B cell (primary cell): ENCODE measurements around the gene PIM2. TPM values are rescaled to one million over a fixed set of nuclear protein-coding genes. Genes with fewer than 3 reads are reported as not detected.

ENCODE experiments used
- ATAC-seq: fragments of 200-7000 bp; cut with Tn5 transposase; one replicate; pipeline ENCODE4 v1.10.0; 2021; ENCODE audit warnings: low read depth, mild to moderate bottlenecking, moderate number of reproducible peaks, moderate library complexity
- CTCF ChIA-PET: fragments of 350-600 bp; sonication (Branson Sonifier 250); formaldehyde crosslinking; loops from one replicate; lab custom pipeline; 2021; ENCODE audit warnings: antibody characterized with exemption, inconsistent platforms; lab: Charles Lee
- POLR2A ChIA-PET: fragments of 350-600 bp; sonication (Branson Sonifier 250); formaldehyde crosslinking; loops from one replicate; lab custom pipeline; 2021; ENCODE audit warnings: antibody characterized with exemption; lab: Charles Lee
- DNase-seq: peaks from one replicate; pipeline ENCODE4 v3.0.0; 2013
- H2AFZ ChIP-seq: 2 replicates; pipeline ENCODE4 v1.6.1; 2012; ENCODE audit warnings: mild to moderate bottlenecking, low read depth, low read length; ENCODE audit not compliant: insufficient read depth, poor library complexity, severe bottlenecking
- H3K27ac ChIP-seq, 2 donors: 1 replicate in 1 of 2; 2 replicates in 1 of 2; pipeline ENCODE4 v1.5.1; 2012 to 2013; ENCODE audit warnings: low read length in 2 of 2, mild to moderate bottlenecking in 2 of 2, moderate library complexity in 1 of 2
- H3K27me3 ChIP-seq, 4 experiments: fragments of 200-600 bp in 1 of 4; sonication (generic) in 1 of 4; replicated peaks in 1 of 4; 1 replicate in 2 of 4; 2 replicates in 2 of 4; pipeline versions ENCODE4 v1.6.1 to v1.7.0; 2013 to 2016; ENCODE audit warnings: low read length in 3 of 4, mild to moderate bottlenecking in 2 of 4, mixed read lengths in 1 of 4, moderate library complexity in 1 of 4; ENCODE audit not compliant: insufficient read depth in 4 of 4, control insufficient read depth in 3 of 4; ENCODE audit errors: control extremely low read depth in 1 of 4
- H3K36me3 ChIP-seq, 2 experiments: replicated peaks in 1 of 2; 1 replicate in 1 of 2; 2 replicates in 1 of 2; pipeline versions ENCODE4 v1.6.1 to v1.7.1; 2013; ENCODE audit warnings: low read length in 1 of 2; ENCODE audit not compliant: insufficient read depth in 2 of 2, control insufficient read depth in 1 of 2; ENCODE audit errors: control extremely low read depth in 1 of 2, extremely low read depth in 1 of 2
- H3K4me1 ChIP-seq, 2 donors: fragments of 200-600 bp in 1 of 2; sonication (generic) in 1 of 2; 1 replicate in 1 of 2; 2 replicates in 1 of 2; pipeline versions ENCODE4 v1.5.1 to v1.6.1; 2013 to 2017; ENCODE audit warnings: low read length in 2 of 2; ENCODE audit not compliant: control insufficient read depth in 2 of 2, insufficient read depth in 2 of 2
- H3K4me2 ChIP-seq: replicated peaks from 2 replicates; pipeline ENCODE3; 2012; ENCODE audit warnings: mild to moderate bottlenecking, low read depth, low read length; ENCODE audit not compliant: poor library complexity, severe bottlenecking
- H3K4me3 ChIP-seq, 5 experiments: fragments of 200-600 bp in 1 of 5; sonication (generic) in 1 of 5; 1 replicate in 3 of 5; 2 replicates in 2 of 5; pipeline versions ENCODE4 v1.5.1 to v1.7.0; 2011 to 2016; ENCODE audit warnings: low read length in 4 of 5, mild to moderate bottlenecking in 4 of 5, low read depth in 2 of 5, control low read depth in 1 of 5, moderate library complexity in 1 of 5; ENCODE audit not compliant: insufficient read depth in 1 of 5; ENCODE audit errors: control extremely low read depth in 1 of 5, extremely low read depth in 1 of 5
- H3K79me2 ChIP-seq: fragments of 200-600 bp; sonication (generic); one replicate; pipeline ENCODE4 v1.6.0; 2016; ENCODE audit warnings: low read length; ENCODE audit not compliant: control insufficient read depth, insufficient read depth
- H3K9ac ChIP-seq: fragments of 200-600 bp; sonication (generic); 2 replicates; pipeline ENCODE4 v1.6.1; 2017; ENCODE audit warnings: mild to moderate bottlenecking, low read length, moderate library complexity
- H3K9me3 ChIP-seq, 3 donors: one replicate each; pipeline versions ENCODE4 v1.6.1 to v1.7.1; 2013; ENCODE audit warnings: low read length in 2 of 3; ENCODE audit not compliant: control insufficient read depth in 2 of 3, insufficient read depth in 1 of 3; ENCODE audit errors: control extremely low read depth in 1 of 3
- H4K20me1 ChIP-seq: 2 replicates; pipeline ENCODE4 v1.6.0; 2012; ENCODE audit warnings: mild to moderate bottlenecking, low read length; ENCODE audit not compliant: insufficient read depth, control insufficient read depth, poor library complexity, severe bottlenecking
- H3K27ac Mint-ChIP-seq: one replicate; pipeline ENCODE4 v1.8.0; 2021; ENCODE audit warnings: mixed read lengths
- H3K27me3 Mint-ChIP-seq: one replicate; pipeline ENCODE4 v1.8.0; 2021; ENCODE audit warnings: mixed read lengths
- H3K4me1 Mint-ChIP-seq: one replicate; pipeline ENCODE4 v1.8.0; 2021; ENCODE audit warnings: mixed read lengths
- H3K4me3 Mint-ChIP-seq: one replicate; pipeline ENCODE4 v1.8.0; 2021; ENCODE audit warnings: mixed read lengths
- H3K9me3 Mint-ChIP-seq: one replicate; pipeline ENCODE4 v1.8.0; 2022; ENCODE audit warnings: mixed read lengths; ENCODE audit not compliant: insufficient read depth
- EZH2 ChIP-seq: IDR thresholded peaks from 2 replicates; pipeline ENCODE4 v1.6.1; 2012; ENCODE audit warnings: borderline replicate concordance, low read depth, mild to moderate bottlenecking, moderate library complexity, low read length; ENCODE audit not compliant: insufficient read depth, poor library complexity, severe bottlenecking
- WGBS: methylation state at CpG from one replicate; pipeline ENCODE4 v1.1.5; 2013; ENCODE audit warnings: missing lambda C conversion rate; ENCODE audit not compliant: insufficient coverage; 5-methylcytosine and 5-hydroxymethylcytosine counted together
- intact Hi-C: fragments of 100-400 bp; cut with micrococcal nuclease; formaldehyde crosslinking; loops from one replicate; pipeline ENCODE4 v1.10.0; 2022
- polyA plus RNA-seq: library from polyadenylated mRNA; depleted of rRNA; stranded (reverse); fragments of >200 nt; gene quantifications from 2 replicates; pipeline ENCODE4 v1.2.3, GENCODE V29; 2012
- total RNA-seq, 2 donors: library from RNA; stranded (reverse); fragments of 120-200 nt in 1 of 2; gene quantifications; 1 replicate in 1 of 2; 2 replicates in 1 of 2; pipeline versions ENCODE4 v1.2.3 to v1.2.4, GENCODE V29; 2013 to 2022
- TF ChIP-seq, protein P1 (sequence below): fragments of 200-600 bp; IDR thresholded peaks from one replicate; pipeline ENCODE4 v1.8.0; 2022; ENCODE audit warnings: antibody characterized with exemption, mild to moderate bottlenecking

The PIM2 gene
- total and polyA plus RNA-seq, 2 donors (not counting 1 experiment from before 2014, with no cell fraction given): 276 to 315 TPM

DNA sequence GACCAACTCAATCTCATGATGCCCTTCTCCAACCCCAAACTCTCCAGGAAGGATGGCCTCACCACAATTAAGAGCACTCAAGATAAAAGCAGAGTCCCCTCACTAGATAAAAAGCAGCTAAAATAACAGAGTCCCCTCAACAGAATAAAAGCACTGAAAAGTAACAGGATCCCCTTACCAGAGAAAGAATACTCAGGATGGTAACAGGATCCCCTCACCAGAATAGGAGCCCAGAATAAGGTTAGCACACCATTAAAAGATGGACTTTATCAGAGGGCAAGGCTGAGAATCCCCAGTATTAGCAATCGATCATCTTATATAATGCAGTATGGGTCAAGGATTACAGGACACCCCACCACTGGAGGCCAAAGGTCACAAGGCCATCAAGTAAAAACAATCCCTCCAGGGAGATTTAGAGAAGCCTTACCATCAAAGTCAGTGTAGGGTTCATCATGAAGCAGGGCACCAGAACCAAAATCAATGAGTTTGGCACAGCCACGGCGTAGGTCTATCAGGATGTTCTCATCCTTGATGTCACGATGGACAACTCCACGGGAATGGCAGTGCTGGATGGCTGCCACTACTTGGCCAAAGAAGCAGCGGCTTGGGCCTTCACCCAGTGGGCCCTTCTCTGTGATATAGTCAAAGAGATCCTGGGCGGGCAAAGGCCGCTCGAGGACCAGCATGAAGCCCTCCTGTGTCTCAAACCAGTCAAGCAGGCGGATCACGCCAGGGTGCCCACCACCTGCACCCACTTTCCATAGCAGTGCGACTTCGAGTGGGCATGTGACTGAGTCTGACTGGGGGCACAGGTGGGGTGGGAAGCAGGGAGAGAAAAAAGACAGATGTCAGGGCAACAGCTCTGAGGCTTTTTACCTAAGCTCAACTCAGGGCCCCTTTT is 4.0 kb downstream of the PIM2 start:
- Mint-ChIP-seq H3K27me3 (no peaks in the 10 kb centered on the region), H3K27ac (peak overlapping the region; percentile 32), H3K4me3 (peak overlapping the region; percentile 98), H3K4me1 (peaks cover 55% of the 10 kb centered on the region), H3K9me3 (no peaks in the 10 kb centered on the region)
- Histone ChIP-seq H3K36me3 (peaks cover 0 to 44% of the 10 kb centered on the region in 2 experiments), H3K9ac (no peak overlapping the region), H3K79me2 (peaks cover 59% of the 10 kb centered on the region), H4K20me1 (peaks cover 53% of the 10 kb centered on the region), H3K9me3 (no peaks in the 10 kb centered on the region), H3K4me2 (peak overlapping the region; percentile 36), H3K4me1 (peaks cover 30 to 58% of the 10 kb centered on the region in 2 donors), H3K27me3 (no peaks in the 10 kb centered on the region), H3K4me3 (peak overlapping the region in 1 of 5 experiments; percentile 15), H3K27ac (peak overlapping the region in 1 of 2 donors; percentile 26), H2AFZ (no peak overlapping the region)
- TF ChIP-seq EZH2: no peak
- TF ChIP-seq, protein P1, sequence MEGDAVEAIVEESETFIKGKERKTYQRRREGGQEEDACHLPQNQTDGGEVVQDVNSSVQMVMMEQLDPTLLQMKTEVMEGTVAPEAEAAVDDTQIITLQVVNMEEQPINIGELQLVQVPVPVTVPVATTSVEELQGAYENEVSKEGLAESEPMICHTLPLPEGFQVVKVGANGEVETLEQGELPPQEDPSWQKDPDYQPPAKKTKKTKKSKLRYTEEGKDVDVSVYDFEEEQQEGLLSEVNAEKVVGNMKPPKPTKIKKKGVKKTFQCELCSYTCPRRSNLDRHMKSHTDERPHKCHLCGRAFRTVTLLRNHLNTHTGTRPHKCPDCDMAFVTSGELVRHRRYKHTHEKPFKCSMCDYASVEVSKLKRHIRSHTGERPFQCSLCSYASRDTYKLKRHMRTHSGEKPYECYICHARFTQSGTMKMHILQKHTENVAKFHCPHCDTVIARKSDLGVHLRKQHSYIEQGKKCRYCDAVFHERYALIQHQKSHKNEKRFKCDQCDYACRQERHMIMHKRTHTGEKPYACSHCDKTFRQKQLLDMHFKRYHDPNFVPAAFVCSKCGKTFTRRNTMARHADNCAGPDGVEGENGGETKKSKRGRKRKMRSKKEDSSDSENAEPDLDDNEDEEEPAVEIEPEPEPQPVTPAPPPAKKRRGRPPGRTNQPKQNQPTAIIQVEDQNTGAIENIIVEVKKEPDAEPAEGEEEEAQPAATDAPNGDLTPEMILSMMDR: no peak
- ATAC-seq (no peak), DNase-seq (no peak)
- ChIA-PET CTCF (interaction anchor here (0.6 to 2.6 kb wide), 3 partner anchors 23 to 265 kb away, joined by 3 to 23 read pairs (median 4); no protein-coding TSS in a partner anchor), POLR2A (interaction anchor here (2.2 kb wide), 1 partner anchor 23 kb away, joined by 11 read pairs; no protein-coding TSS in a partner anchor)
- intact Hi-C loops: loop anchor here (5.0 to 10.0 kb wide), 3 partner anchors 257 to 1700 kb away; partner anchors contain the start of genes CDK16, ELK1, PLP2 and UXT
- WGBS: 94% methylated on average over 5 of the region's 13 CpGs
